ENCODE data around the gene SHOX.
"Not testable (repeated sequence)": the region's sequence is repeated elsewhere in the genome, so short reads cannot be mapped to it uniquely, and the experiment has no call there.

SHOX gene

GRCh38 chrX:630612-631496 is at the start of gene SHOX:
SHOX (plus strand) TSS chrX:630791; CDS start chrX:630898, 107 bp downstream.
- no peak for DNase-seq

- no peak for DNase-seq
Observed at GRCh38 chrX:581066-581465, 49.5 kb upstream of the SHOX start.

GRCh38 chrX:581720-582298 is 48.8 kb upstream of the SHOX start:
- no peak for DNase-seq

DNA sequence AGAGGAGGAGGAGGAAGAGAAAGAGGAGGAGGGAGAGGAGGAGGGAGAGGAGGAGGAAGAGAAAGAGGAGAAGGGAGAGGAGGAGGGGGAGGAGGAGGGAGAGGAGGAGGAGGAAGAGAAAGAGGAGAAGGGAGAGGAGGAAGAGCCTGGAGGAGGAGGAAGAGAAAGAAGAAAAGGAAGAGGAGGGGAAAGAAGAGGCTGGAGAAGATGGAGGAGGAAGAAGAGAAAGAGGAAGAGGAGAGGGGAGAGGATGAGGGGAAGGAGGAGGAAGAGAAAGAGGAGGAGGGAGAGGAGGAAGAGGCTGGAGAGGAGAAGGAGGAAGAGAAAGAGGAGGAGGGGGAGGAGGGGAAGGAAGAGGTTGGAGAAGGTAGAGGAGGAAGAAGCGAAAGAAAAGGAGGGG is 46.0 kb upstream of the SHOX start:
- DNase-seq, result no peak

- DNase-seq, result no peak
Observed at GRCh38 chrX:585115-585808, 45.3 kb upstream of the SHOX start.

DNA sequence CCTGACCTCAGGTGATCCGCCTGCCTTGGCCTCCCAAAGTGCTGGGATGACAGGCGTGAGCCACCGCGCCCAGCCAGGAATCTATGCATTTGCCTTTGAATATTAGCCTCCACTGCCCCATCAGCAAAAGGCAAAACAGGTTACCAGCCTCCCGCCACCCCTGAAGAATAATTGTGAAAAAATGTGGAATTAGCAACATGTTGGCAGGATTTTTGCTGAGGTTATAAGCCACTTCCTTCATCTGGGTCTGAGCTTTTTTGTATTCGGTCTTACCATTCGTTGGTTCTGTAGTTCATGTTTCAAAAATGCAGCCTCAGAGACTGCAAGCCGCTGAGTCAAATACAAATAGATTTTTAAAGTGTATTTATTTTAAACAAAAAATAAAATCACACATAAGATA is 44.2 kb upstream of the SHOX start:
- DNase-seq, result no peak

DNA sequence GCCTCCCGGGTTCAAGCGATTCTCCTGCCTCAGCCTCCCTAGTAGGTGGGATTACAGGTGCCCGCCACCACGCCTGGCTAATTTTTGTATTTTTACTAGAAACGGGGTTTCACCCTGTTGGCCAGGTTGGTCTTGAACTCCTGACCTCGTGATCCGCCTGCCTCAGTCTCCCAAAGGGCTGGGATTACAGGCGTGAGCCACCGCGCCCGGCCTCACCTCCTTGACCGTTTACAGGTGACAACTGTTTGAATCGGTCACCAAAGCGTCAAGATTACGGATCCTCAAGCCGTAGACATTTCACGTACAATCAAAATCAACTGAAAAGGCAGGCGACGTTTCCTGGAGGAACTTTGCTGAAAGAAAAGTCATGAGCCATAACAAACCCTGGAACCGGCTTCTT is 41.3 kb upstream of the SHOX start:
- DNase-seq, result not testable (repeated sequence)

DNA sequence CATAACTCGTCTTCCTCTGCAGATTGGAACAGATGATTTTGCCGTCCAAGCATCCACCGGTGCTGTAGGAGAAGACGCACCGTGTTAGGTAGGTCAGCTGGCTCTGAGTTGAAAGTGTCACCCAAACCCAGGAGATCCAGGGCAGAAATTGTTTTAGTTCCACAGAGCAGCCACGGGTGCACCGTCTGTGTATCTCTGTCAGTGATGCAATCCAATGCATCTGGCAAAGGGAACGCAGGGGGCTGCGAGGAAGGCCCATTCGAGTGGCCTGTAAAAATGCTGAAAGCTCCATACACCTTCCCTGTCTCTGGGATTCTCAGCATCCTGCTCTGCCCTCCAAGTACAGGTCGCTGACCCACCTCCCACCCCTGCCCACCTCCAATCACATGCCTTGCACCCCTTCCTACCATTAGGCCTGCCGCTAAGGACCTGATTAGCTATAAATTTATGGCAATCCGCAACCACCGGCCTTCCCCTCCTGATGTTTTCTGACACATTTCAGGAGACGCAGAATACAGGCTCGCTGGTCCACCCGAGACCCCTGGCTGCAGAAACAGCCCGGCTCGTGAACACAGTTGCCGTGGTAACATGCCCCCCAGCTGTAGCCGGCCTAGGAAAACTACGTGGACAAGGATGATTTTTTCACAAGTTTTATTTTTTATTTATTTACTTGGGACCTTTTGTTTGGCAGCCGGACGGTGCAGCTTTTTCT is 39.7 kb upstream of the SHOX start:
- no peak for DNase-seq

DNA sequence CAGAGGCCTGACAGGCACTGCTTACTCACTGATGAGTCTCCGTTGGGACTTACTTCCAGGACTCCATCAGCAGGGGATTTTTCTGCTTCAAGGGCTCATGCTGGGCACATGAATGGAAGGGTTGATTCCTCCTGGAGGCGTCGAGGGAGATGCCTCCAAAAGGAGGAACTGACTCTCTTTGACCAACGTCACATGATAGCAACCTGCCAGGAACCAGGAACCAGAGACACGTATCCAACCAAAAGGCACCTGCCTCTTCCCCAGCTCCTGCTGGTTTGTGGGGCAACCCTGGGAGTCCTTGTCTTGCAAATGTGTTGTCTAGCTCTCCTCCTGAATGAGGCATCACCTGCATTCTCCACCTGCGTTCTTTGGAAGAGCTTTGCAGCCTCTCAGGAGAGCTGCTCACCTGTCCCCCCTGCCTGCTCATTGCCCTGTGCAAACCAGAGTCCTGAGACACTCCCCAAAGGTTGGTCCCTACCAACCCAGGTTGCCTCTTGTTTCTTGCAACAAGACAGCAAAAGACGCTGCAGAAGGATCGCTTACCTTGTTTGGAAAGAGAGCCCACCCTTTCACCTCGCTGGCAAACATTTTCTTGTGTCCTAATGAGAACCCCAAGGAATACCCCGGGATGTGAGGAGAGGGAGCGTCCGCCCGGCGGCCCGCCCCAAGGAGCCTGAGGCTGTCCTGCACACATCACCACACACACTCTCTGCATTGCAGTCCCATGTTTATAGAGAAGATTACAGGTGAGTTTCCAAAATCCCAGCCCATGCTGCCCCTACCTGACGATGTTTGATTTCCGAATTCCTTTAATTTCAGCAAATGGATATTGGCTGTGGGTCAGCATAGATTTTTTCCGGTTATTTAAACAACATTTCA is 30.5 kb upstream of the SHOX start:
- DNase-seq, result no peak

GRCh38 chrX:603029-603428 is 27.6 kb upstream of the SHOX start:
- not testable (repeated sequence) for DNase-seq

DNA sequence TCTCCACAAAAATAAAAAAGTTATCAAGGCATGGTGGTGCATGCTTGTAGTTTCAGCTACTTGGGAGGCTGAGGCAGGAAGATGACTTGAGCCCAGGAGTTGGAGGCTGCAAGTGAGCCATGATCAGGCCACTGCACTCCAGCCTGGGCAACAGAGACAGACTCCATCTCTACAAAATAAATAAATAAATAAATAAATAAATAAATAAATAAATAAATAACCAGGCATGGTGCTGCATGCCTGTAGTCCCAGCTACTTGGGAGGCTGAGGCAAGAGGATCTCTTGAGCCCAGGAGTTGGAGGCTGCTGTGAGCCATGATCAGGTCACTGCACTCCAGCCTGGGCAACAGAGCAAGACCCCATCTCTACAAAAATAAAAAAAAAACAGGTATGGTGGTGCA is 26.0 kb upstream of the SHOX start:
- not testable (repeated sequence) for DNase-seq

GRCh38 chrX:608088-608487 is 22.5 kb upstream of the SHOX start:
- DNase-seq, result not testable (repeated sequence)

- DNase-seq, result no peak
Observed at GRCh38 chrX:614136-614535, 16.5 kb upstream of the SHOX start.

DNA sequence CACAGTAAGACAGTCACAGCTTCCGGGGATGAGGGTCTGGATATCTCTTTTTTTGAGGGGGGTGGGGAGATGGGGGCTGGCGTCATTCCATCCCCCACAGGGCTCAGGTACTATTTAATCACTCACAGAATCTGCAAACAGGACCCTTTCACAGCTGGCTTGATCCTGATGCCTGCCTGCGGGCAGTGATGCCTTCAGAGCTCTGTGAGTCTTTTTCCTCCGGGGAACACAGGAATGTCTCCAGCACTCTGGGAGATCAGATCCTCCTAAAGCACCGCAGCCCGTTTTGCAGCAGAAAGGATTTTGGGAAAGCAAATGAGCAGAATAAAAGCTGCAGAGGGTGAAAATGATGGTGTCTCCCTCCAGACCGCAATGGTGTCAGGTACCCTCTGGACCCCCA is 13.2 kb upstream of the SHOX start:
- DNase-seq, result no peak

DNA sequence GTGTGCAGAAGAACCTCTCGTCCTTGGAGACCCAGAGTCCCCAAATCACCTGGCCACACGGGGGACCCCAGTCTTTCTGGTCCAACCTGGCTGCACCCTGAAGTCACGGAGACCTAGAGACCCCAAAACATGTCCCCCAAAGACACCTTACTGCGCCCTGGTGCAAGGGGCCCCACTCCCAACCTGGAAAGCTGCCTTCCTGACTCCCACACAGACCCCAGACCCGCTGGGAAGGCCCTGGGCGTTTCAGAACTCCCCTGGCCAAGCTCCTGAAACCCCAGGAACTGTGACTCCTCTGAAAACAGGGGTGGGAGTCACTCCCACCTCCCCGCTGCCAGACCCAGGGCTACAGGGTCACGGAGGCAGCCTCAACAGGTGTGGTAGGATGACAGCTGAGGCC is 12.7 kb upstream of the SHOX start:
- DNase-seq, result no peak

- DNase-seq, result not testable (repeated sequence)
Observed at GRCh38 chrX:618304-618703, 12.3 kb upstream of the SHOX start.

- no peak for DNase-seq
Observed at GRCh38 chrX:618761-619450, 11.7 kb upstream of the SHOX start.

DNA sequence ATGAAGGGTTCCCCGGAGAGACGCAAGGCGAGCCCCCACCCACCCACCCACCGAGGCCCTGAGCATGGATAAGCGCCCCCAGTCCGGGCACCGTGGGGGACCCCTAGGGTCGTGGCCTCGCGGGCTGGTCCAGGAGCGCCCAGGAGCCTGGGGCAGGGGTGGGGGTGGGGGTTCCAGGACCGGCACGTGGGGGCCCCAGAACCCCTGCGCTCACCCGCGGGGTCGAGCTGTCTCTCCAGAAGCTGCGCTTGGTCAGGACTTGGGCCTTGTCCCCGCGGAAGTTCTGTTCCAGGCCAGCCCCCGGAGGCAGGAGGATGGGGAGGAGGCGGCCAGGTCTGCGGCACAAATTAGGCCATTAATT is 11.2 kb upstream of the SHOX start:
- DNase-seq, result no peak

DNA sequence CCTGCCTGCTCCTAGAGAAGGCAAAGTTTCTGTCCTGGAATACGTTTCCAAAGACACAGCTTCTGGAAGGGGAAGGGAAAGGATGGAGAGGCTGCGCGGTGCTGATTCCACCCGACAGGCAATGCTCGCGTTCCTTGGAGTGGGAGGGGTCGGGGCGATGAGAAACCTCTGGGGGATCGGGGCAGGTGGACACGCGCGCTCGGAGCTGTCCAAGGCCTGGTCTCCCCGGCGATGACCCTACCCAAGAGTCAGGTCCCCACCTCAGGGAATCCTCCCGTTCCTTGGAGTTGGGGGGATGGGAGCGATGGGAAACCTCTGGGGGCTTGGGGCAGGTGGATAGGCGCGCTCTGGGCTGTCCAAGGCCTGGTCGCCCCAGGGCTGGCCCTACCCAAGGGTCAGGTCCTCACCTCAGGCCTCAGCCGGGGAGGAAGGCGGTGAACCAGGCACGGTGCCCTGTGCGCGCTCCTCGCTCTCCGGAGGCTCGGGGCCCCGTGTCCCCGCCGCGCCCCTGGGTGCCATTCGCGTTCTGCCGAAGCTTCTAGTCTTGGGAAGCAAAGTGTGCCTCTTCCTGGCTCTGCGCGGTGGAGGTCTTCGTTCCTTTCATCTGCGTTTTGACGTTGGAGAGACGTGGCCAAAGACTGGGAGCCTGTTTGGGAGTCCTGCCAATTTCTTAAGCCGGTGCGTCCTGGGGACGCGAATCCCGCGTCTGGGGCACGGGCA is 10.6 kb upstream of the SHOX start:
- no peak for DNase-seq

DNA sequence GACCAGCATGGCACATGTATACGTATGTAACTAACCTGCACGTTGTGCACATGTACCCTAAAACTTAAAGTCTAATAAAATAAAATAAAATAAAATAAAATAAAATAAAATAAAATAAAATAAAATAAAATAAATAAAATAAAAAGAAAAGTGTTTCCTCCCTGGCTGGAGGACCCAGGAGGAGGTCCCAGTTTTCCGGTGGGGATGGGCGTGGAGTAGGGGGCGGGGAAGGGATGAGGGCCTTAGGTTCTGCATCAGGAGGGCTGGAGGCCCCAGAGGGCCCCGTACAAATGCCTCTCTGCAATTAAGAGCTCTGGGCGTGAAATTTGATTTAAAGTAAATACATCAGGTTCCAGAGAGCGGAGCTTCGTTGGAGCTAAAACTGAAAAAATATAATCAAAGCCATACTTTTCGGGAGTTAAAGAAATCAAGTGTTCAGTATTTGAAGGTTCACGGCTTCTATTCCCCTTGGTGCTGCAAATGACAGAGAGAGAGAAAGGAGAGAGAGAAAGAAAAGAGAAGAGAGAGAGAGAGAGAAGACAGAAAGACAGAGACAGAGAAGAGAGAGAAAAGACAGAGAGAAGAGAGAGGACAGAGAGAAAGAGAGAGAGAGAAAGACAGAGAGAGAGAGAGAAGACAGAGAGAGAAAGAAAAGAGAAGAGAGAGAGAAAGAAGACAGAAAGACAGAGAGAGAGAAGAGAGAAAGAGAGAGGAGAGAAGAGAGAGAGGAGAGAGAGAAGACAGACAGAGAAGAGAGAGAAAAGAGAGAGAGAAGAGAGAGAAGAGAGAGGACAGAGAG is 8.7 kb upstream of the SHOX start:
- DNase-seq, result no peak

Measured in amniotic stem cell (primary cell).